Stomach (tissue), 4 donors: ENCODE measurements around the gene VKORC1.

Experiments used
- EP300 ChIP-seq: sonication (generic); formaldehyde crosslinking; IDR thresholded peaks from one replicate; pipeline ENCODE4 v1.6.1; 2017; ENCODE audit warnings: antibody characterized with exemption
- POLR2A ChIP-seq, 4 donors: fragments of 450-650 bp; IDR thresholded peaks; one replicate each; pipeline ENCODE4 v1.6.1; 2016; ENCODE audit warnings: antibody characterized with exemption in 4 of 4, control low read depth in 2 of 4, mild to moderate bottlenecking in 1 of 4, moderate library complexity in 1 of 4
- TF ChIP-seq, protein P1 (sequence below), 7 experiments: fragments of 450-650 bp in 4 of 7; fragments of 200-600 bp in 3 of 7; sonication (generic) in 3 of 7; IDR thresholded peaks; one replicate each; pipeline ENCODE4 v1.5.1; 2016 to 2019; ENCODE audit warnings: antibody characterized with exemption in 7 of 7, control low read depth in 2 of 7, mild to moderate bottlenecking in 1 of 7

GRCh38 chr16:31092330-31092729 lies 2.3 kb downstream of the VKORC1 start:
- TF ChIP-seq POLR2A (IDR thresholded peaks at IDR 0.05) (no peak), EP300 (no peak)
- TF ChIP-seq, protein P1, sequence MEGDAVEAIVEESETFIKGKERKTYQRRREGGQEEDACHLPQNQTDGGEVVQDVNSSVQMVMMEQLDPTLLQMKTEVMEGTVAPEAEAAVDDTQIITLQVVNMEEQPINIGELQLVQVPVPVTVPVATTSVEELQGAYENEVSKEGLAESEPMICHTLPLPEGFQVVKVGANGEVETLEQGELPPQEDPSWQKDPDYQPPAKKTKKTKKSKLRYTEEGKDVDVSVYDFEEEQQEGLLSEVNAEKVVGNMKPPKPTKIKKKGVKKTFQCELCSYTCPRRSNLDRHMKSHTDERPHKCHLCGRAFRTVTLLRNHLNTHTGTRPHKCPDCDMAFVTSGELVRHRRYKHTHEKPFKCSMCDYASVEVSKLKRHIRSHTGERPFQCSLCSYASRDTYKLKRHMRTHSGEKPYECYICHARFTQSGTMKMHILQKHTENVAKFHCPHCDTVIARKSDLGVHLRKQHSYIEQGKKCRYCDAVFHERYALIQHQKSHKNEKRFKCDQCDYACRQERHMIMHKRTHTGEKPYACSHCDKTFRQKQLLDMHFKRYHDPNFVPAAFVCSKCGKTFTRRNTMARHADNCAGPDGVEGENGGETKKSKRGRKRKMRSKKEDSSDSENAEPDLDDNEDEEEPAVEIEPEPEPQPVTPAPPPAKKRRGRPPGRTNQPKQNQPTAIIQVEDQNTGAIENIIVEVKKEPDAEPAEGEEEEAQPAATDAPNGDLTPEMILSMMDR (IDR thresholded peaks at IDR 0.05), result no peak
